Cardiac fibroblast (primary cell): ENCODE results near the gene ATP8A1.
"Not testable (repeated sequence)": the region's sequence is repeated elsewhere in the genome, so short reads cannot be mapped to it uniquely, and the experiment has no call there.

ENCODE experiments used
- DNase-seq, 2 donors: peaks; one replicate each; pipeline versions ENCODE4 v3.0.0 to v3.0.0-alpha.2; 2010; ENCODE audit warnings: low read depth in 2 of 2
- H3K4me3 ChIP-seq, 2 donors: replicated peaks in 1 of 2; 1 replicate in 1 of 2; 2 replicates in 1 of 2; pipeline ENCODE4 v1.5.1; 2011; ENCODE audit warnings: low read depth in 2 of 2, low read length in 2 of 2, mild to moderate bottlenecking in 2 of 2, moderate library complexity in 1 of 2
- CTCF ChIP-seq: IDR thresholded peaks from one replicate; pipeline ENCODE4 v1.5.1; 2011; ENCODE audit warnings: low read depth, mild to moderate bottlenecking, low read length, inconsistent platforms

The ATP8A1 gene

GRCh38 chr4:42656944-42657792 is at the start of gene ATP8A1:
TSS of gene ATP8A1 (minus strand) at chr4:42657105. CDS start at chr4:42656873, 232 bp downstream.
- peak within 1 kb of the TSS; percentile 62 to 65 for H3K4me3 ChIP-seq
- TF ChIP-seq CTCF, result no peak
- DNase-seq, result peak; percentile 72 to 91

- no peak for TF ChIP-seq CTCF
- H3K4me3 ChIP-seq, result no peak overlapping the region
- DNase-seq, result no peak
These were observed 49.2 kb upstream of the ATP8A1 start for GRCh38 chr4:42706086-42706485.

- no peak overlapping the region for H3K4me3 ChIP-seq
- DNase-seq, result no peak
- TF ChIP-seq CTCF, result no peak
These were observed 46.9 kb upstream of the ATP8A1 start for GRCh38 chr4:42703813-42704212.

DNA sequence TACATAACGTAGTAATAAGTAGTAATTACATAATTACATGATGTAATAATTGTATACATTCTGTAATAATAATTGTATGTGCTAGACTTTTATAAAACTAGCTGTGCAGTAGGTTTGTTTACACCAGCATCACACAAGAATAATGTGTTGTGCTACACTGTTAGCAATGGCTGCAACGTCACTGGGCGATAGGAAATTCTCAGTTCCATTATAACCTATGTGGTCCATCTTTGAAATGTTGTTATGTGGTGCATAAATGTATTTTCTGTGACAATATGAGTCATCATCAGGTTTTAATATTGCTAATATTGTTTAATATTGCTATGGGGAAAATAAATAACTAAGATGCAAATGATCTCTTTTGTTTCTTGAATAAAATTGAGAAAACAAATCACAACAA is 46.0 kb upstream of the ATP8A1 start:
- DNase-seq, result no peak
- no peak for TF ChIP-seq CTCF
- H3K4me3 ChIP-seq, result no peak overlapping the region

DNA sequence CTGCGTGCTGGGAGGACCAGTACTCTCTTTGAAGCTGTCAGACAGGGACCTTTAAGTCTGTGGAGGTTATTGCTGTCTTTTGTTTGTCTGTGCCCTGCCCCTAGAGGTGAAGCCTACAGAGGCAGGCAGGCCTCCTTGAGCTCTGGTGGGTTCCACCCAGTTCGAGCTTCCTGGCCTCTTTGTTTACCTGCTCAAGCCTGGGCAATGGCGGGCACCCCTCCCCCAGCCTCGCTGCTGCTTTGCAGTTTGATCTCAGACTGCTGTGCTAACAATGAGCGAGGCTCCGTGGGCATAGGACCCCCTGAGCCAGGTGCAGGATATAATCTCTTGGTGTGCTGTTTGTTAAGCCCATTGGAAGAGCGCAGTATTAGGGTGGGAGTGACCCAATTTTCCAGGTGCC is 44.9 kb upstream of the ATP8A1 start:
- not testable (repeated sequence) for H3K4me3 ChIP-seq, DNase-seq

GRCh38 chr4:42690537-42690936 is 33.6 kb upstream of the ATP8A1 start:
- no peak for TF ChIP-seq CTCF

DNA sequence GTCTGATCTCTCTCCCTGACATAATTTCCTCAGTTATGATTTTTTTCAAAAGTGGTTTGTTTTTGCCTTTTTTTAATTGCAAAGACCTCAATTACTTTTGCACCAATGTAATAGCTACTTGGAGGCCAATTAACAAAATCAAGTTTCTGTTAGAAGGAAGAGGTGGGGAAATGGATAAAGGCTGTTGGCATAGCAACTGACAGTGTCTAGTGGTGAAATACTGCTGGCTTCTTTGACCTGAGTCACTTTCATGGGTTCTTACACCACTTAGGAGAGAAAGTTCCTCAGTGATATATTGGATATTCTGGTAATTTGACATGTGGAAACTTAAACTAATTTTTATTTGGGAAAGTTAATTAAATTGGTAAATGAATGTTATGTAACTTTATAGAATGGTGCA is 26.5 kb upstream of the ATP8A1 start:
- DNase-seq, result no peak
- no peak for TF ChIP-seq CTCF
- H3K4me3 ChIP-seq, result no peak overlapping the region

More at GRCh38 chr4:42690537-42690936, 33.6 kb upstream of the ATP8A1 start:
- no peak overlapping the region for H3K4me3 ChIP-seq
- DNase-seq, result no peak
